Natural killer cell (primary cell): ENCODE results near the gene HRH4. TPM values are rescaled to one million over a fixed set of nuclear protein-coding genes. Genes with fewer than 3 reads are reported as not detected.

Experiments
- ATAC-seq, 3 donors: fragments of 150-1000 bp in 2 of 3; fragments of 200-7000 bp in 1 of 3; cut with Tn5 transposase; 1 replicate in 1 of 3; 2 replicates in 2 of 3; pipeline ENCODE4 v1.10.0; 2021; ENCODE audit warnings: mild to moderate bottlenecking in 2 of 3, moderate library complexity in 2 of 3
- DNase-seq, 2 donors: peaks; one replicate each; pipeline versions ENCODE4 v3.0.0 to v3.0.0-alpha.2; 2013 to 2021; ENCODE audit warnings: mixed read lengths in 1 of 2
- H3K27ac ChIP-seq: one replicate; pipeline ENCODE4 v1.5.1; 2013; ENCODE audit warnings: mild to moderate bottlenecking, low read length
- H3K27me3 ChIP-seq: one replicate; pipeline ENCODE4 v1.6.1; 2013; ENCODE audit warnings: low read length; ENCODE audit not compliant: control insufficient read depth, insufficient read depth
- H3K36me3 ChIP-seq: one replicate; pipeline ENCODE4 v1.6.1; 2013; ENCODE audit warnings: low read length; ENCODE audit not compliant: control insufficient read depth, insufficient read depth
- H3K4me1 ChIP-seq: one replicate; pipeline ENCODE4 v1.6.1; 2013; ENCODE audit warnings: low read length; ENCODE audit not compliant: control insufficient read depth, insufficient read depth
- H3K4me3 ChIP-seq: one replicate; pipeline ENCODE4 v1.5.1; 2013; ENCODE audit warnings: low read length
- H3K9me3 ChIP-seq: one replicate; pipeline ENCODE4 v1.6.1; 2013; ENCODE audit warnings: low read length; ENCODE audit not compliant: control insufficient read depth, insufficient read depth
- H3K27ac Mint-ChIP-seq, 2 donors: one replicate each; pipeline ENCODE4 v1.8.0; 2022; ENCODE audit warnings: mild to moderate bottlenecking in 2 of 2, mixed read lengths in 2 of 2, moderate library complexity in 1 of 2
- H3K27me3 Mint-ChIP-seq, 2 donors: one replicate each; pipeline ENCODE4 v1.8.0; 2022; ENCODE audit warnings: low read depth in 2 of 2, mixed read lengths in 2 of 2
- H3K36me3 Mint-ChIP-seq: one replicate; pipeline ENCODE4 v1.8.0; 2022; ENCODE audit warnings: mixed read lengths
- H3K4me1 Mint-ChIP-seq, 2 donors: one replicate each; pipeline ENCODE4 v1.8.0; 2022; ENCODE audit warnings: mixed read lengths in 2 of 2
- H3K4me3 Mint-ChIP-seq: one replicate; pipeline ENCODE4 v1.8.0; 2022; ENCODE audit warnings: mild to moderate bottlenecking, moderate library complexity, mixed read lengths
- H3K9me3 Mint-ChIP-seq, 2 donors: one replicate each; pipeline ENCODE4 v1.8.0; 2022; ENCODE audit warnings: mixed read lengths in 2 of 2
- CTCF ChIP-seq: fragments of 200-600 bp; IDR thresholded peaks from one replicate; pipeline ENCODE4 v1.8.0; 2022; ENCODE audit warnings: antibody characterized with exemption
- WGBS: methylation state at CpG from one replicate; pipeline ENCODE4 v1.1.7; 2013; ENCODE audit warnings: missing lambda C conversion rate; ENCODE audit not compliant: insufficient coverage; 5-methylcytosine and 5-hydroxymethylcytosine counted together
- intact Hi-C: fragments of 100-400 bp; cut with micrococcal nuclease; formaldehyde crosslinking; loops from one replicate; pipeline ENCODE4 v1.14.2; 2022
- total RNA-seq, 4 donors: library from RNA; stranded (reverse); fragments of 120-200 nt in 1 of 4; gene quantifications; one replicate each; pipeline versions ENCODE4 v1.2.3 to v1.2.4, GENCODE V29; 2013 to 2022

HRH4 gene
- total RNA-seq, 3 donors from 2014 or later (not counting 1 experiment from before 2014, with no cell fraction given), result 0.23 to 13.9 TPM; not detected in 1

GRCh38 chr18:24429188-24429587 is 31.2 kb upstream of the HRH4 start:
- no peak overlapping the region for H3K4me3 ChIP-seq
- H3K9me3 ChIP-seq, result no peaks in the 10 kb centered on the region
- TF ChIP-seq CTCF, result no peak
- intact Hi-C loops, result no loop called here
- ATAC-seq, result no peak
- H3K27me3 ChIP-seq, result peaks cover 4% of the 10 kb centered on the region
- no peak for DNase-seq
- H3K36me3 ChIP-seq, result peaks cover 2% of the 10 kb centered on the region
- H3K27ac ChIP-seq, result no peak overlapping the region
- Mint-ChIP-seq H3K27me3 (peaks cover 4 to 7% of the 10 kb centered on the region in 2 donors), H3K9me3 (no peaks in the 10 kb centered on the region), H3K4me3 (no peak overlapping the region), H3K4me1 (peaks cover 7 to 10% of the 10 kb centered on the region in 2 donors), H3K36me3 (peaks cover 8% of the 10 kb centered on the region), H3K27ac (no peak overlapping the region)
- peaks cover 14% of the 10 kb centered on the region for H3K4me1 ChIP-seq
- WGBS, result 98% methylated on average over 4 of the region's 4 CpGs

- Mint-ChIP-seq H3K36me3 (no peaks in the 10 kb centered on the region), H3K27ac (no peak overlapping the region), H3K4me1 (peaks cover 0 to 5% of the 10 kb centered on the region in 2 donors), H3K27me3 (no peaks in the 10 kb centered on the region), H3K4me3 (no peak overlapping the region), H3K9me3 (no peaks in the 10 kb centered on the region)
- intact Hi-C loops, result no loop called here
- DNase-seq (no peak), ATAC-seq (peak in 1 of 3 donors; percentile 44)
- H3K27me3 ChIP-seq, result no peaks in the 10 kb centered on the region
- no peaks in the 10 kb centered on the region for H3K9me3 ChIP-seq
- no peak for TF ChIP-seq CTCF
- H3K36me3 ChIP-seq, result peaks cover 2% of the 10 kb centered on the region
- H3K27ac ChIP-seq, result no peak overlapping the region
- 98% methylated on average over 2 of the region's 3 CpGs for WGBS
- no peak overlapping the region for H3K4me3 ChIP-seq
- H3K4me1 ChIP-seq, result peaks cover under 1% of the 10 kb centered on the region
These were observed 27.8 kb upstream of the HRH4 start for GRCh38 chr18:24432618-24433017.

- Histone ChIP-seq H3K9me3 (no peaks in the 10 kb centered on the region), H3K4me3 (no peak overlapping the region), H3K4me1 (no peaks in the 10 kb centered on the region), H3K27ac (no peak overlapping the region), H3K27me3 (no peaks in the 10 kb centered on the region), H3K36me3 (peaks cover 12% of the 10 kb centered on the region)
- ATAC-seq (peak in 1 of 3 donors; percentile 60), DNase-seq (no peak)
- Mint-ChIP-seq H3K36me3 (peaks cover 15% of the 10 kb centered on the region), H3K9me3 (no peaks in the 10 kb centered on the region), H3K4me1 (no peaks in the 10 kb centered on the region), H3K4me3 (no peak overlapping the region), H3K27me3 (no peaks in the 10 kb centered on the region), H3K27ac (no peak overlapping the region)
- intact Hi-C loops, result no loop called here
- 89% methylated on average over 1 of the region's 1 CpG for WGBS
- no peak for TF ChIP-seq CTCF
These were observed 23.5 kb upstream of the HRH4 start for GRCh38 chr18:24436939-24437338.

GRCh38 chr18:24443870-24444269 is 16.6 kb upstream of the HRH4 start:
- H3K27ac ChIP-seq, result no peak overlapping the region
- no peaks in the 10 kb centered on the region for H3K27me3 ChIP-seq
- TF ChIP-seq CTCF, result no peak
- Mint-ChIP-seq H3K36me3 (peaks cover 8% of the 10 kb centered on the region), H3K4me3 (no peak overlapping the region), H3K27ac (no peak overlapping the region), H3K9me3 (no peaks in the 10 kb centered on the region), H3K4me1 (no peaks in the 10 kb centered on the region), H3K27me3 (no peaks in the 10 kb centered on the region)
- ATAC-seq, result no peak
- peaks cover 27% of the 10 kb centered on the region for H3K36me3 ChIP-seq
- no peak overlapping the region for H3K4me3 ChIP-seq
- no peaks in the 10 kb centered on the region for H3K9me3 ChIP-seq
- no peak for DNase-seq
- H3K4me1 ChIP-seq, result no peaks in the 10 kb centered on the region
- intact Hi-C loops, result no loop called here
- WGBS, result 19% methylated on average over 2 of the region's 2 CpGs
